ENCODE measurements around the gene SPATC1L.
"Not testable (repeated sequence)": the region's sequence is repeated elsewhere in the genome, so short reads cannot be mapped to it uniquely, and the experiment has no call there.

SPATC1L gene

DNA sequence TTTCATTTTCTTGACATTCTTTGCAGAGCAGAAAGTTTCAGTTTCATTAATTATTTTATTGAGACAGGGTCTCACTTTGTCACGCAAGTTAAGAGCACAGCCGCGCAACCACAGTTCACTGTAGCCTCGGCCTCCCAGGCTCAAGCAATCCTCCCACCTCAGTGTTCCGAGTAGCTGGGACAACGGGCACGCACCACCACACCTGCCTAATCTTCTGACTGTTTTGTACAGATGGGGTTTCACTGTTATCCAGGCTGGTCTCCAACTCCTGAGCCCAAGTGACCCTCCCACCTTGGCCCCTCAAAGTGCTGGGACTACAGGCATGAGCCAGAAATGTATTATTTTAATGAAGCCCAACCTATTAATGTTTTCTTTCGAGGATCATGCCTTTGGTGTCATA, 3.0 kb upstream of the SPATC1L start:
- Histone ChIP-seq H3K4me1 (ENCODE audit: control insufficient read depth in 1 of 2, insufficient read depth in 2 of 2, low read length in 2 of 2) (peaks cover 0 to 3% of the 10 kb centered on the region in 2 donors), H3K4me3 (ENCODE audit: low read depth in 1 of 2, low read length in 2 of 2) (no peak overlapping the region), H3K27ac (ENCODE audit: low read length) (no peak overlapping the region)

GRCh38 chr21:46185716-46186115, 1.5 kb upstream of the SPATC1L start:
- no peak overlapping the region for H3K4me3 ChIP-seq (ENCODE audit: low read depth in 1 of 2, low read length in 2 of 2)
- peak overlapping the region; percentile 27 for H3K27ac ChIP-seq (ENCODE audit: low read length)
- H3K4me1 ChIP-seq (ENCODE audit: control insufficient read depth in 1 of 2, insufficient read depth in 2 of 2, low read length in 2 of 2) = peaks cover 0 to 3% of the 10 kb centered on the region in 2 donors
- H3K36me3 ChIP-seq (ENCODE audit: control insufficient read depth in 1 of 2, insufficient read depth in 2 of 2, low read length in 2 of 2) = peaks cover 0 to 3% of the 10 kb centered on the region in 2 donors
- H3K9me3 ChIP-seq (ENCODE audit: control insufficient read depth in 1 of 2, low read length in 2 of 2) = no peaks in the 10 kb centered on the region
- no peaks in the 10 kb centered on the region for H3K27me3 ChIP-seq (ENCODE audit: low read depth, low read length)

More for the DNA sequence above, 3.0 kb upstream of the SPATC1L start:
- H3K36me3 ChIP-seq (ENCODE audit: control insufficient read depth in 1 of 2, insufficient read depth in 2 of 2, low read length in 2 of 2) = peaks cover 0 to 19% of the 10 kb centered on the region in 2 donors
- H3K27me3 ChIP-seq (ENCODE audit: low read depth, low read length) = no peaks in the 10 kb centered on the region
- no peaks in the 10 kb centered on the region for H3K9me3 ChIP-seq (ENCODE audit: control insufficient read depth in 1 of 2, low read length in 2 of 2)

DNA sequence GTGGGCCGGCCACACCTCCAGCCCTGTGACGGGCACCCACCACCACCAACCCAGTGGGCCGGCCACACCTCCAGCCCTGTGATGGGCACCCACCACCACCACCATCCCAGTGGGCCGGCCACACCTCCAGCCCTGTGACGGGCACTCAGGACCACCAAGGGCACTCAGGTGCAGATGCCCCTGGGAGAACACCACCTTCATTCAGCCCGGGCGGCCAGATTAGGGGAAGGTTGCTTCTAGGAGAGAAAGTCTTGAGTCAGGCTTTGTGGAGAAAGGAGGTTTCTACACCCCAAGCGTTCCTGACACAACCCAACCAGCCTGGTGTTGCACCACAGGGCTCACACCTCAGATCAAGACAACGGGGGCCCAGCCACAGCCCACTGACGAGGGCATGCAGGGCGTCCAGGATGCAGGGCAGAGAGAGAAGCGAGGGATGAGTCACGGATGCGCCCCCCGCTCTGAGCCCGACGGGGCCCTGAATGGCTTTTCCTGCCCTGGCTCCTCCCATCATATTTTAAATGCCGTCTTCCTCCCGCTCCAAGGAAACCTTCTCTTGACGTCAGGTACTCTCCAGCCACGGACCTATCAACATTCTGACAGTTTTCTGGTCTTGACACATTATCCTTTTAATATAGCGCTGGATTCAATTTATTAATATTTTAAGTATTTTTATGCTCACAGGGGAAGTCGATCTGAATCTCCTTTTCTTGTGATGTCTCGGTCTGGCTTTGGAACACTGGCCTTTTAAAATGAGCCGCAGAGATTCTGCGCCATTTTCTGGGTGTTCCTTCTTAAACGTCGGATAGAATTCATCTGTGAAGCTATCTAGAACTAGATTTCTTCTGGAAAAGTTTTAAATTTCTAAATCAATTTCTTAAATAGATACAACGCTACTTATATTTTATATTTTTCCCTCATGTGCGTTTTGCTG, 631 bp upstream of the SPATC1L start:
- Histone ChIP-seq H3K9me3 (ENCODE audit: control insufficient read depth in 1 of 2, low read length in 2 of 2) (no peaks in the 10 kb centered on the region), H3K27me3 (ENCODE audit: low read depth, low read length) (no peaks in the 10 kb centered on the region), H3K27ac (ENCODE audit: low read length) (peak overlapping the region; percentile 77), H3K4me1 (ENCODE audit: control insufficient read depth in 1 of 2, insufficient read depth in 2 of 2, low read length in 2 of 2) (peaks cover 0 to 3% of the 10 kb centered on the region in 2 donors), H3K4me3 (ENCODE audit: low read depth in 1 of 2, low read length in 2 of 2) (peak overlapping the region; percentile 61 to 74), H3K36me3 (ENCODE audit: control insufficient read depth in 1 of 2, insufficient read depth in 2 of 2, low read length in 2 of 2) (no peaks in the 10 kb centered on the region)

- not testable (repeated sequence) for H3K36me3 ChIP-seq (ENCODE audit: control insufficient read depth in 1 of 2, insufficient read depth in 2 of 2, low read length in 2 of 2); H3K9me3 ChIP-seq (ENCODE audit: control insufficient read depth in 1 of 2, low read length in 2 of 2); H3K4me1 ChIP-seq (ENCODE audit: control insufficient read depth in 1 of 2, insufficient read depth in 2 of 2, low read length in 2 of 2); H3K27ac ChIP-seq (ENCODE audit: low read length); H3K27me3 ChIP-seq (ENCODE audit: low read depth, low read length)
- peak overlapping the region in 1 of 2 donors; percentile 61 for H3K4me3 ChIP-seq (ENCODE audit: low read depth in 1 of 2, low read length in 2 of 2)
These were observed 836 bp downstream of the SPATC1L start for GRCh38 chr21:46183337-46183909.

DNA sequence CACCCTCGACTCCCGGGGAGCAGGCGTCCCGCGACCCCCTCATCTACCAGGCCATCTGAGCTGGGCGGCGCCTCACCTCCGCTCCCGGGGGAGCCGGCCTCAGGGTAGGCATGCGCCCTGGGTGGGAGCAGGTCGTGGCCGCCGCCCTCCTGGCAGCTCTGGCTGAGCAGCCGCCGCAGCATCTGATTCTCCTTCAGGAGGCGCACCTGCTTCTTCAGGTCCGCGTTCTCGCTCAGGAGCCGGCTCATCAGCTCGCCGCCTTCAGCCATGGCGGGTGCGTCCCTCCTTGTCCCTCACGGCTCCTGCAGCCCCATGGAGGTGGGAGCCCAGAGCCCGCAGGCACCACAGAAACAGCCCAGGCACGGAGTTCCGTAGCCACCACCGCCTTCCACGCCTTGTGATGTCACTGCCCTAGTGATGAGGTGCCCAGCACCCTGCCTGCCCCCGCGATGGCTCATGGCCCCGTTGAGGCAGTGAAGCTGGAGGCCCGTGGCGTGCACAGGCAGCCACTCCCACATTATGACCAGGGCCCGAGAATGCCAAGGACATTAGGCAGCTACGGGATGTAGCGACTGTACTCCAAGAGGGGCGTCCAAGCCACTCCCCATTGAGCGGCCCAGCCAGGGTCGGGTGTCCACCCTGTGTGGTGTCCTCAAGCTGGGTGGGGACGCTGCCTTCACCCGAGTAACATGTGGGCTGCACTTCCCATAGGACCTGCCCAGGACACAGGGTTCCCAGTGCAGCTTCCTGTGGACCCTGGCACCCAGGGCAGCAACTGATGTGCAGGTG, 1.5 kb downstream of the SPATC1L start:
- no peak overlapping the region for H3K27ac ChIP-seq (ENCODE audit: low read length)
- H3K9me3 ChIP-seq (ENCODE audit: control insufficient read depth in 1 of 2, low read length in 2 of 2) = no peaks in the 10 kb centered on the region
- H3K4me3 ChIP-seq (ENCODE audit: low read depth in 1 of 2, low read length in 2 of 2) = no peak overlapping the region
- H3K27me3 ChIP-seq (ENCODE audit: low read depth, low read length) = no peaks in the 10 kb centered on the region
- no peaks in the 10 kb centered on the region for H3K36me3 ChIP-seq (ENCODE audit: control insufficient read depth in 1 of 2, insufficient read depth in 2 of 2, low read length in 2 of 2)
- H3K4me1 ChIP-seq (ENCODE audit: control insufficient read depth in 1 of 2, insufficient read depth in 2 of 2, low read length in 2 of 2) = peaks cover 0 to 3% of the 10 kb centered on the region in 2 donors

DNA sequence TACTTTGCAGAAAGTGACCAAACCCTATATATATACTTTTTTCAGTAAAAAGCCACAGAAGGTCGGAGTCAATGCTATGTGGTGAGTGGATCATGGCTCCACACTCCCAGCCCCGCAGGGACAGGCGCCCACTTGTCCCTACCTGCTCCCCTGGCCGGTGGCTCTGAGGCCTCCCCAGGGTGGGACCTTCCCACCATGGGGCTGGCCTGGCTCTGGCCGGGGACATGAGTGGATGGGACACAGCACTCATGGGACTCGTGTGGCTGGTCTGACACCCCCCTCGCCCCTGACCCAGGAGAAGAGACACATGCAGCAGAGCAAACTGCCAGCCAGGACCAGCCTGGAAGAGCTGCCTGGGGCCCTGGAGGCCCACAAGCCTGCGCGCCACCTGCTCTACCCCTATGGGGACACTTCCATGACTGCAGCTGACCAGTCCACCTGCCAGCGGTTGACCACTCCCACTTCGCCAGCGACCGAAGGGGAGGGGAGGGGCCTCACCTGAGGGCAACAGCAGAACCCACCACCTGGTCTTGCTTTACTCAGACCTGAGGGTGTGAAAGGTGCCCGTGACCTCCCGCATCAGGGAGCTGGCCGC, 2.2 kb downstream of the SPATC1L start:
- Histone ChIP-seq H3K4me1 (ENCODE audit: control insufficient read depth in 1 of 2, insufficient read depth in 2 of 2, low read length in 2 of 2) (peaks cover 0 to 3% of the 10 kb centered on the region in 2 donors), H3K27ac (ENCODE audit: low read length) (no peak overlapping the region)

GRCh38 chr21:46181436-46181835, 2.8 kb downstream of the SPATC1L start:
- Histone ChIP-seq H3K27me3 (ENCODE audit: low read depth, low read length) (no peaks in the 10 kb centered on the region), H3K36me3 (ENCODE audit: control insufficient read depth in 1 of 2, insufficient read depth in 2 of 2, low read length in 2 of 2) (no peaks in the 10 kb centered on the region), H3K4me3 (ENCODE audit: low read depth in 1 of 2, low read length in 2 of 2) (no peak overlapping the region), H3K9me3 (ENCODE audit: control insufficient read depth in 1 of 2, low read length in 2 of 2) (no peaks in the 10 kb centered on the region), H3K4me1 (ENCODE audit: control insufficient read depth in 1 of 2, insufficient read depth in 2 of 2, low read length in 2 of 2) (peaks cover 0 to 3% of the 10 kb centered on the region in 2 donors), H3K27ac (ENCODE audit: low read length) (no peak overlapping the region)

More for the DNA sequence above, 2.2 kb downstream of the SPATC1L start:
- H3K36me3 ChIP-seq (ENCODE audit: control insufficient read depth in 1 of 2, insufficient read depth in 2 of 2, low read length in 2 of 2) = no peaks in the 10 kb centered on the region
- no peaks in the 10 kb centered on the region for H3K9me3 ChIP-seq (ENCODE audit: control insufficient read depth in 1 of 2, low read length in 2 of 2)
- H3K4me3 ChIP-seq (ENCODE audit: low read depth in 1 of 2, low read length in 2 of 2) = no peak overlapping the region
- H3K27me3 ChIP-seq (ENCODE audit: low read depth, low read length) = no peaks in the 10 kb centered on the region

GRCh38 chr21:46180778-46181391, 3.4 kb downstream of the SPATC1L start:
- H3K4me3 ChIP-seq (ENCODE audit: low read depth in 1 of 2, low read length in 2 of 2) = no peak overlapping the region
- H3K27me3 ChIP-seq (ENCODE audit: low read depth, low read length) = no peaks in the 10 kb centered on the region
- H3K27ac ChIP-seq (ENCODE audit: low read length) = no peak overlapping the region
- peaks cover 0 to 3% of the 10 kb centered on the region in 2 donors for H3K4me1 ChIP-seq (ENCODE audit: control insufficient read depth in 1 of 2, insufficient read depth in 2 of 2, low read length in 2 of 2)
- H3K36me3 ChIP-seq (ENCODE audit: control insufficient read depth in 1 of 2, insufficient read depth in 2 of 2, low read length in 2 of 2) = no peaks in the 10 kb centered on the region
- H3K9me3 ChIP-seq (ENCODE audit: control insufficient read depth in 1 of 2, low read length in 2 of 2) = no peaks in the 10 kb centered on the region

- Histone ChIP-seq H3K27me3 (ENCODE audit: low read depth, low read length) (no peaks in the 10 kb centered on the region), H3K9me3 (ENCODE audit: control insufficient read depth in 1 of 2, low read length in 2 of 2) (no peaks in the 10 kb centered on the region), H3K4me3 (ENCODE audit: low read depth in 1 of 2, low read length in 2 of 2) (no peak overlapping the region), H3K4me1 (ENCODE audit: control insufficient read depth in 1 of 2, insufficient read depth in 2 of 2, low read length in 2 of 2) (peaks cover 0 to 3% of the 10 kb centered on the region in 2 donors), H3K36me3 (ENCODE audit: control insufficient read depth in 1 of 2, insufficient read depth in 2 of 2, low read length in 2 of 2) (no peaks in the 10 kb centered on the region), H3K27ac (ENCODE audit: low read length) (no peak overlapping the region)
These were observed 4.1 kb downstream of the SPATC1L start for GRCh38 chr21:46180079-46180722.

DNA sequence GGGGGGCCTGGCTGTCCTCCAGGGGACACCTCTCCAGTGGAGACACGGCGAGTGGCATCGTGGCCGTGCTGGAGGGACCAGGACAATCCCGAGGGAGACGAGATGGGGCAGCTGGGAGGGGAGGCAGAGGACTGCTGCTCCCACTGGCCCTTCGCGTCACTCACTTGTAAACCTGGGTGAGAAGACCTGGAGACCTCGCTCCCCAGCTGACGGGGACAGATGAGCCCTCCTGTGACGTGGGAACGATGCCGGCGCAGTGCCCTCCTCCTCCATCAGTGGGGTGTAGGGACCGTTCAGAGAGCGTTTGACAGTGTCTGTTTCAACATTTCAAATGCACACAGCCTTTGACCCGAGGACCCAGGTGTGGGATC, 4.6 kb downstream of the SPATC1L start:
- Histone ChIP-seq H3K4me1 (ENCODE audit: control insufficient read depth in 1 of 2, insufficient read depth in 2 of 2, low read length in 2 of 2) (peaks cover 0 to 1% of the 10 kb centered on the region in 2 donors), H3K9me3 (ENCODE audit: control insufficient read depth in 1 of 2, low read length in 2 of 2) (peaks cover 0 to 1% of the 10 kb centered on the region in 2 donors), H3K4me3 (ENCODE audit: low read depth in 1 of 2, low read length in 2 of 2) (no peak overlapping the region), H3K36me3 (ENCODE audit: control insufficient read depth in 1 of 2, insufficient read depth in 2 of 2, low read length in 2 of 2) (no peaks in the 10 kb centered on the region), H3K27ac (ENCODE audit: low read length) (no peak overlapping the region), H3K27me3 (ENCODE audit: low read depth, low read length) (no peaks in the 10 kb centered on the region)

Measured in muscle layer of duodenum (tissue), 2 donors.